GM19372 (cell line): ENCODE results near the gene B4GALNT4.
"Not testable (repeated sequence)": the region's sequence is repeated elsewhere in the genome, so short reads cannot be mapped to it uniquely, and the experiment has no call there.

ENCODE experiments used
- ATAC-seq: cut with Tn5 transposase; IDR thresholded peaks from one replicate; pipeline ENCODE4 v1.9.1; 2021; ENCODE audit warnings: mild to moderate bottlenecking, low read depth, moderate library complexity; ENCODE audit not compliant: unreplicated experiment

The B4GALNT4 gene

GRCh38 chr11:416757-417621, 47.7 kb downstream of the B4GALNT4 start:
- ATAC-seq, result no peak

GRCh38 chr11:417652-418342, 48.5 kb downstream of the B4GALNT4 start:
- ATAC-seq, result no peak

DNA sequence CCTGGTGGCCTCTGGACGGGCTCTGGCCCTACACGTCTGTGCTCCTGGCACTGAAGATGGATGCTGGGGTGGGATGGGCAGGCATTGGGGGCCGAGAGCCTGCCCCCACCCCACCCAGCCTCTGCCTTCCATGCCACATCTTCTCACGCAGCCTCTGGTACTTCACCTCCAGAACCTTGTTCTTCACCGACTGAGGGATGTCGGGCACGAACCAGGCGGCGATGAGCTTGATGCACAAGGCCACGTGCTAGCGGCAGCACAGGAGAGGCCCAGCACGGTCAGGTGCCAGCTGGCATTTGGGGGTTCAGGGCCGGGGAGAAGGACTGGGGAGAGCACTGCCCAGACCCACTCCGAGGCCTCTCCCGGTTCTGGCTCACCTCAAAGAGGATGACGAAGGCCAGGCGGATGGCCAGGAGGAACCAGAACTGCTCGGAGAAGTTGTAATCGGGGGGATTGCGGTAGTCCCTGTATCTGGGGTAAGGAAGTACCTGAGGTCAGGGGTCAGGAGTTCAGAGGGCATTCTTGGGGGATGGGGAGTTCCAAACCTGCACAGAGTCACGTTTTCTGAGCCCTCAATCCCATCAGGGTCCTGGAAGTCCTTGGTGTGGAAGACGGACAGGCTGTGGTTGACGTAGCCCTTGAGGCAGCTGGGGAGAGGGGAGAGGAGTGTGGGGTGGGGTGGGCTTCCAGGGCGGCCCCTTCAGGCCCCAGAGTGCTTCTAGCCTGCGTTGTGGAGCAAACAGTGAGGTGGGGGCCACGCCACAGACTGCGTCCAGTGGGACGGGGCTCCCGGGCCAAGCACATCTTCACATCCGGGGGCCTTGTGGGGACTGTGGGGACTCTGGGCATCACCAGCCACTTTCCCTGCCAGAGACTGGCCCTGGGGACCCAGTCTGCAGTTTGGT, 49.3 kb downstream of the B4GALNT4 start:
- no peak for ATAC-seq

- ATAC-seq, result no peak
These were observed 50.1 kb downstream of the B4GALNT4 start for GRCh38 chr11:419248-420005.

GRCh38 chr11:420054-420910, 51.0 kb downstream of the B4GALNT4 start:
- no peak for ATAC-seq

GRCh38 chr11:420911-421321, 51.6 kb downstream of the B4GALNT4 start:
- ATAC-seq, result no peak

DNA sequence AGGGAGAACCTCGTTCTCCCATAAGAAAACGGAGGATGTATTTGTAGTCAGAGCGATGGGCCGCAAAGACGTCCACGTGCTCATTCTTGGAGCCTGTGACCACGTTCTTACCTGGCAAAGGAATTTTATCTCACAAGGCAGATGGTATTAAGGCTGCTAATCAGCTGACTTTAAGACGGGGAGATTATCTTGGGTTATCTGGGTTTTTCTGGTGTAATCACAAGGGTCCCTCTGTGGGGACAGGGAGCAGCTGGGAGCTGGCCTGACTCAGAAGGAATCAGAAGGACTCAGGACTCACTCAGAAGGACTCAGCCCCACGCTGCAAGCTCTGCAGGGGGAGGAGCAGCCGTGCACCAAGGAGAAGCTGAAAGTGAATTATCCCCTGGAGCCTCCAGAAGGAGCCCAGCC, 53.0 kb downstream of the B4GALNT4 start:
- ATAC-seq, result no peak

DNA sequence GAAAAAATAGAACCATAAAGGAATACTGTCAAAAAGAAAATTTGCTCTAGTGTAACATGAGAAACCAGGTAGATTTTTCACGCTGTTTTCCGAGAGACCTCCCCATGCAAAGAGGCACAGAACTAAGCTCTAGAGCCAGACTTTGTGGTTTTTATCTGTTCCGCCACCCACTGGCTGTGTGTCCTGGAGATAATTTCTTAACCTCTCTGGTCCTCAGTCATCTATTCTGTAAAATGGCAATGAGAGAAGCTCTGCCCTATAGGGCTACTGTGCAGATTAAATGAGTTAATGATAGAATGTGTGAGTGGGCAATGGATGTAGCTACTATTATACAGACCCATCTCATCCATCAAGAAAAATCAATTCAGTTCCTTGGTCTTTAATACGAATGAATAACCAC, 54.9 kb downstream of the B4GALNT4 start:
- ATAC-seq, result no peak

DNA sequence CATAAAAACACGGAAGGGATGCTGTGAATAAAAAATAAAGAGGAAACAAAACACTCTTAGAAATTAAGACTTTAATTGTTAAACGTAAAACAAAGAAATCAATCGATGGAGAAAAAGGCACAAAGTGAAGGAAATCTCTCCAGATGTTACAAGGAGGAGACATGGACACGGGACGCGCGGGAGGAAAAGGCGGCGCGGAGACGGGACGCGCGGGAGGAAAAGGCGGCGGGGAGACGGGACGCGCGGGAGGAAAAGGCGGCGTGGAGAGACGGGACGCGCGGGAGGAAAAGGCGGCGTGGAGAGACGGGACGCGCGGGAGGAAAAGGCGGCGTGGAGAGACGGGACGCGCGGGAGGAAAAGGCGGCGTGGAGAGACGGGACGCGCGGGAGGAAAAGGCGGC, 55.5 kb downstream of the B4GALNT4 start:
- not testable (repeated sequence) for ATAC-seq

GRCh38 chr11:425301-425700, 56.0 kb downstream of the B4GALNT4 start:
- ATAC-seq, result no peak

GRCh38 chr11:426851-427250, 57.6 kb downstream of the B4GALNT4 start:
- no peak for ATAC-seq

DNA sequence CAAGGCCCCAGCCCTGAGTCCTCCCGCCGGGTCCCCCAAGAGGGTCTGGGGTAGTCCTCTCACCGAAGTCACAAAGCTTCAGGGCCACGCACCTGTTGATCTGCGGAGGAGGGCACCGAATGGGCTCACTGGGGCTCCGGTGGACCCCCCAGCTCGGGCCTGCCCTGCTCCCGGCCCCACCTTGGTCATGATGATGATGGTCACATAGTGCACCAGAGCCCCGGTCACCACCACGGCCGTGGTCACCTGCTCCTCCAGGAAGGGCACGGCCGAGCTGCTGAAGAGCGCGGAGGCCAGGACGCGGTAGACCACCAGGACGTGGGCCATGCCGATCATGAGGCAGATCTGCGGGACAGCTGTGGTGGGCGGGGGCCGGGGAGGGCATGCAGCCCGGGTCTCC, 59.0 kb downstream of the B4GALNT4 start:
- no peak for ATAC-seq

DNA sequence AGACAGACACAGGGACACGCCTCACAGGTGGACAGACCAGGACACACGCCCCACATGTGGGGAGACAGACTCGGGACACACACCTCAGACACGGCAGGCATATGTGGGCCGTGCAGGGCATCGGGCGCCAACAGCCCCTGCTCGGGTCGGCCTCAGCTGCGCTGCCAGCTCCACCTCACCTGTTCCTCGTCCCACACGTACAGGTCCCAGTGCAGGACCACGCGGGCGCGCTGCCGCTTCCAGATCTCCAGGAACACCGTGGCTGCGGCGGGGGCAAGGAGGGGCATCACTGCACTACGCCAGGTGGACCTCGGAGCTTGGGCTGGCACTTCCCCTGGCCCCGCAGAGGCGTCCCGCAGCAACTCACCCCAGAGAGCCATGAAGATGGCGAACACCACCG, 60.1 kb downstream of the B4GALNT4 start:
- no peak for ATAC-seq

GRCh38 chr11:429931-430456, 60.7 kb downstream of the B4GALNT4 start:
- no peak for ATAC-seq
